MM.1S (cell line): ENCODE results near the gene TRNP1.

ENCODE experiments used
- EZH2 ChIP-seq: fragments of 300-600 bp; sonication (generic); optimal IDR thresholded peaks from 2 replicates; pipeline ENCODE3; 2017; ENCODE audit warnings: low read depth, mild to moderate bottlenecking, antibody characterized with exemption, low read length, mixed read lengths
- TF ChIP-seq, protein P1 (sequence below): fragments of 300-600 bp; sonication (generic); IDR thresholded peaks from 2 replicates; pipeline ENCODE4 v1.5.1; 2016; ENCODE audit warnings: antibody characterized with exemption, low read length, mixed read lengths

- TF ChIP-seq, protein P1, sequence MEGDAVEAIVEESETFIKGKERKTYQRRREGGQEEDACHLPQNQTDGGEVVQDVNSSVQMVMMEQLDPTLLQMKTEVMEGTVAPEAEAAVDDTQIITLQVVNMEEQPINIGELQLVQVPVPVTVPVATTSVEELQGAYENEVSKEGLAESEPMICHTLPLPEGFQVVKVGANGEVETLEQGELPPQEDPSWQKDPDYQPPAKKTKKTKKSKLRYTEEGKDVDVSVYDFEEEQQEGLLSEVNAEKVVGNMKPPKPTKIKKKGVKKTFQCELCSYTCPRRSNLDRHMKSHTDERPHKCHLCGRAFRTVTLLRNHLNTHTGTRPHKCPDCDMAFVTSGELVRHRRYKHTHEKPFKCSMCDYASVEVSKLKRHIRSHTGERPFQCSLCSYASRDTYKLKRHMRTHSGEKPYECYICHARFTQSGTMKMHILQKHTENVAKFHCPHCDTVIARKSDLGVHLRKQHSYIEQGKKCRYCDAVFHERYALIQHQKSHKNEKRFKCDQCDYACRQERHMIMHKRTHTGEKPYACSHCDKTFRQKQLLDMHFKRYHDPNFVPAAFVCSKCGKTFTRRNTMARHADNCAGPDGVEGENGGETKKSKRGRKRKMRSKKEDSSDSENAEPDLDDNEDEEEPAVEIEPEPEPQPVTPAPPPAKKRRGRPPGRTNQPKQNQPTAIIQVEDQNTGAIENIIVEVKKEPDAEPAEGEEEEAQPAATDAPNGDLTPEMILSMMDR: no peak
- TF ChIP-seq EZH2: no peak
Measured at GRCh38 chr1:27003745-27004470, 10.4 kb downstream of the TRNP1 start.
